ENCODE measurements around the gene BAZ1B. TPM values are rescaled to one million over a fixed set of nuclear protein-coding genes. Genes with fewer than 3 reads are reported as not detected.

The BAZ1B gene
- total RNA-seq, 1 donor from 2014 or later: 42.4 TPM

- Histone ChIP-seq H3K27me3 (ENCODE audit: control insufficient read depth, insufficient read depth, low read length) (no peaks in the 10 kb centered on the region), H3K36me3 (ENCODE audit: control insufficient read depth, insufficient read depth, low read length) (peaks cover 7% of the 10 kb centered on the region), H3K4me3 (ENCODE audit: low read depth, low read length) (no peak overlapping the region)
- TF ChIP-seq, protein P1, sequence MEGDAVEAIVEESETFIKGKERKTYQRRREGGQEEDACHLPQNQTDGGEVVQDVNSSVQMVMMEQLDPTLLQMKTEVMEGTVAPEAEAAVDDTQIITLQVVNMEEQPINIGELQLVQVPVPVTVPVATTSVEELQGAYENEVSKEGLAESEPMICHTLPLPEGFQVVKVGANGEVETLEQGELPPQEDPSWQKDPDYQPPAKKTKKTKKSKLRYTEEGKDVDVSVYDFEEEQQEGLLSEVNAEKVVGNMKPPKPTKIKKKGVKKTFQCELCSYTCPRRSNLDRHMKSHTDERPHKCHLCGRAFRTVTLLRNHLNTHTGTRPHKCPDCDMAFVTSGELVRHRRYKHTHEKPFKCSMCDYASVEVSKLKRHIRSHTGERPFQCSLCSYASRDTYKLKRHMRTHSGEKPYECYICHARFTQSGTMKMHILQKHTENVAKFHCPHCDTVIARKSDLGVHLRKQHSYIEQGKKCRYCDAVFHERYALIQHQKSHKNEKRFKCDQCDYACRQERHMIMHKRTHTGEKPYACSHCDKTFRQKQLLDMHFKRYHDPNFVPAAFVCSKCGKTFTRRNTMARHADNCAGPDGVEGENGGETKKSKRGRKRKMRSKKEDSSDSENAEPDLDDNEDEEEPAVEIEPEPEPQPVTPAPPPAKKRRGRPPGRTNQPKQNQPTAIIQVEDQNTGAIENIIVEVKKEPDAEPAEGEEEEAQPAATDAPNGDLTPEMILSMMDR (IDR thresholded peaks at IDR 0.05; ENCODE audit: insufficient read depth, low read length, severe bottlenecking): no peak
- no peak for DNase-seq (ENCODE audit: low read depth)
- FAIRE-seq: no peak
These were observed 84.3 kb downstream of the BAZ1B start for GRCh38 chr7:73437621-73438416.

GRCh38 chr7:73437091-73437490 is 85.0 kb downstream of the BAZ1B start:
- no peak for DNase-seq (ENCODE audit: low read depth)
- Histone ChIP-seq H3K36me3 (ENCODE audit: control insufficient read depth, insufficient read depth, low read length) (peaks cover under 1% of the 10 kb centered on the region), H3K4me3 (ENCODE audit: low read depth, low read length) (no peak overlapping the region), H3K27me3 (ENCODE audit: control insufficient read depth, insufficient read depth, low read length) (no peaks in the 10 kb centered on the region)
- TF ChIP-seq, protein P1 (IDR thresholded peaks at IDR 0.05; ENCODE audit: insufficient read depth, low read length, severe bottlenecking): no peak
- no peak for FAIRE-seq

GRCh38 chr7:73436031-73436929 is 85.8 kb downstream of the BAZ1B start:
- no peaks in the 10 kb centered on the region for H3K36me3 ChIP-seq (ENCODE audit: control insufficient read depth, insufficient read depth, low read length)
- no peaks in the 10 kb centered on the region for H3K27me3 ChIP-seq (ENCODE audit: control insufficient read depth, insufficient read depth, low read length)
- no peak for DNase-seq (ENCODE audit: low read depth)
- no peak overlapping the region for H3K4me3 ChIP-seq (ENCODE audit: low read depth, low read length)
- FAIRE-seq: no peak
- TF ChIP-seq, protein P1 (IDR thresholded peaks at IDR 0.05; ENCODE audit: insufficient read depth, low read length, severe bottlenecking): no peak

DNA sequence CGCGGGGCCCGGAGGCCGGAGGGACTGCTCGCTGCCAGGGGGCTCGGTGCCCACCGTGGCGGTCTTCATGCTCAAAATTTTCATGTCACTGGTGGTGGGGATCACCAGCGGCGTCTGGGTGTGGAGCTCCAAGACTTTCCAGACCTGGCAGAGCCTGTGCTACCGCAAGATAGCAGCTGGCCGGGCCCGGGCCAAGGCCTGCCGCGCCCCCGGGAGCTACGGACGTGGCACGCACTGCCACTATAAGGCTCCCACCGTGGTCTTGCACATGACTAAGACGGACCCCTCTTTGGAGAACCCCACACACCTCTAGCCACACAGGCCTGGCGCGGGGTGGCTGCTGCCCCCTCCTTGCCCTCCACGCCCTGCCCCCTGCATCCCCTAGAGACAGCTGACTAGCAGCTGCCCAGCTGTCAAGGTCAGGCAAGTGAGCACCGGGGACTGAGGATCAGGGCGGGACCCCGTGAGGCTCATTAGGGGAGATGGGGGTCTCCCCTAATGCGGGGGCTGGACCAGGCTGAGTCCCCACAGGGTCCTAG is 86.6 kb downstream of the BAZ1B start:
- no peaks in the 10 kb centered on the region for H3K27me3 ChIP-seq (ENCODE audit: control insufficient read depth, insufficient read depth, low read length)
- no peak overlapping the region for H3K4me3 ChIP-seq (ENCODE audit: low read depth, low read length)
- TF ChIP-seq, protein P1 (IDR thresholded peaks at IDR 0.05; ENCODE audit: insufficient read depth, low read length, severe bottlenecking): no peak
- H3K36me3 ChIP-seq (ENCODE audit: control insufficient read depth, insufficient read depth, low read length): no peaks in the 10 kb centered on the region
- DNase-seq (ENCODE audit: low read depth) (no peak), FAIRE-seq (no peak)

- Histone ChIP-seq H3K27me3 (ENCODE audit: control insufficient read depth, insufficient read depth, low read length) (no peaks in the 10 kb centered on the region), H3K4me3 (ENCODE audit: low read depth, low read length) (no peak overlapping the region), H3K36me3 (ENCODE audit: control insufficient read depth, insufficient read depth, low read length) (no peaks in the 10 kb centered on the region)
- FAIRE-seq (no peak), DNase-seq (ENCODE audit: low read depth) (no peak)
- TF ChIP-seq, protein P1 (IDR thresholded peaks at IDR 0.05; ENCODE audit: insufficient read depth, low read length, severe bottlenecking): no peak
These were observed 87.4 kb downstream of the BAZ1B start for GRCh38 chr7:73434701-73435069.

All from bronchial epithelial cell (primary cell).